ENCODE results near the gene PCTP. TPM values are rescaled to one million over a fixed set of nuclear protein-coding genes. Genes with fewer than 3 reads are reported as not detected.

PCTP gene
- total RNA-seq, 1 experiment from 2014 or later: 17.1 TPM

- no peak overlapping the region for H2BK120ac ChIP-seq (ENCODE audit: low read depth, low read length, poor library complexity, severe bottlenecking)
- H3K18ac ChIP-seq (ENCODE audit: insufficient read length, low read depth, low read length): no peak overlapping the region
- H3K36me3 Mint-ChIP-seq (ENCODE audit: insufficient read depth in 1 of 3, low read depth in 3 of 3): peaks cover 0 to 22% (median 19%) of the 10 kb centered on the region in 3 experiments; a peak in 6 of 7 replicates
- H3K27me3 ChIP-seq (ENCODE audit: insufficient read depth, low read length): no peaks in the 10 kb centered on the region
- H3K27ac ChIP-seq (ENCODE audit: insufficient read length, low read depth, low read length): no peak overlapping the region
- H3K23ac ChIP-seq (ENCODE audit: insufficient read length, low read depth, low read length): no peak overlapping the region
- no peak overlapping the region for H2BK12ac ChIP-seq (ENCODE audit: insufficient read length, low read depth, low read length)
- H3K9ac ChIP-seq (ENCODE audit: extremely low read depth, insufficient read length, low read length): no peak overlapping the region
- H3K23me2 ChIP-seq (ENCODE audit: insufficient read length, low read depth, low read length, poor library complexity, severe bottlenecking): no peaks in the 10 kb centered on the region
- no peak overlapping the region for H3K4me3 Mint-ChIP-seq
- H3K27me3 Mint-ChIP-seq (ENCODE audit: low read depth): no peaks in the 10 kb centered on the region
- H3K79me1 ChIP-seq (ENCODE audit: insufficient read depth, low read depth, low read length, poor library complexity, severe bottlenecking): no peaks in the 10 kb centered on the region
- no peak overlapping the region for H3T11ph ChIP-seq (ENCODE audit: low read length)
- H2BK5ac ChIP-seq (ENCODE audit: insufficient read length, low read length): no peak overlapping the region
- H3K4ac ChIP-seq (ENCODE audit: low read depth, low read length): no peak overlapping the region
- TF ChIP-seq, protein P1, sequence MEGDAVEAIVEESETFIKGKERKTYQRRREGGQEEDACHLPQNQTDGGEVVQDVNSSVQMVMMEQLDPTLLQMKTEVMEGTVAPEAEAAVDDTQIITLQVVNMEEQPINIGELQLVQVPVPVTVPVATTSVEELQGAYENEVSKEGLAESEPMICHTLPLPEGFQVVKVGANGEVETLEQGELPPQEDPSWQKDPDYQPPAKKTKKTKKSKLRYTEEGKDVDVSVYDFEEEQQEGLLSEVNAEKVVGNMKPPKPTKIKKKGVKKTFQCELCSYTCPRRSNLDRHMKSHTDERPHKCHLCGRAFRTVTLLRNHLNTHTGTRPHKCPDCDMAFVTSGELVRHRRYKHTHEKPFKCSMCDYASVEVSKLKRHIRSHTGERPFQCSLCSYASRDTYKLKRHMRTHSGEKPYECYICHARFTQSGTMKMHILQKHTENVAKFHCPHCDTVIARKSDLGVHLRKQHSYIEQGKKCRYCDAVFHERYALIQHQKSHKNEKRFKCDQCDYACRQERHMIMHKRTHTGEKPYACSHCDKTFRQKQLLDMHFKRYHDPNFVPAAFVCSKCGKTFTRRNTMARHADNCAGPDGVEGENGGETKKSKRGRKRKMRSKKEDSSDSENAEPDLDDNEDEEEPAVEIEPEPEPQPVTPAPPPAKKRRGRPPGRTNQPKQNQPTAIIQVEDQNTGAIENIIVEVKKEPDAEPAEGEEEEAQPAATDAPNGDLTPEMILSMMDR (conservative IDR thresholded peaks at IDR 0.05): no peak
- no peaks in the 10 kb centered on the region for H3K9me3 Mint-ChIP-seq
- no peak for DNase-seq
- peaks cover 2 to 3% of the 10 kb centered on the region in 2 experiments; a peak in 1 of 4 replicates for H3K4me1 Mint-ChIP-seq
- H3K14ac ChIP-seq (ENCODE audit: insufficient read depth, low read length): no peak overlapping the region
- no peaks in the 10 kb centered on the region for H3K4me1 ChIP-seq (ENCODE audit: insufficient read depth, low read length)
- H2AFZ ChIP-seq (ENCODE audit: low read length): no peak overlapping the region
- H4K8ac ChIP-seq (replicated peaks; ENCODE audit: insufficient read length, low read depth, low read length): no peak overlapping the region
- H3K79me2 ChIP-seq (ENCODE audit: insufficient read depth, low read length): no peaks in the 10 kb centered on the region
- H2AK5ac ChIP-seq (ENCODE audit: insufficient read length, low read length): no peak overlapping the region
- no peak overlapping the region for H3K56ac ChIP-seq (ENCODE audit: insufficient read length, low read depth, low read length)
- no CpG with 5 or more reads among the region's 13 CpGs for WGBS (ENCODE audit: extremely low coverage, insufficient read length, low lambda C conversion rate)
- no peak overlapping the region for H4K5ac ChIP-seq (ENCODE audit: insufficient read length, low read depth, low read length)
- H4K20me1 ChIP-seq (ENCODE audit: control insufficient read depth, insufficient read depth, insufficient read length): no peaks in the 10 kb centered on the region
- no peak overlapping the region for H3K27ac Mint-ChIP-seq
- H2BK15ac ChIP-seq (ENCODE audit: low read depth, low read length): no peak overlapping the region
- H4K91ac ChIP-seq (ENCODE audit: insufficient read length, low read depth, low read length): no peak overlapping the region
- no peak overlapping the region for H3K4me2 ChIP-seq (ENCODE audit: insufficient read depth, insufficient read length, low read length)
- H3K9me3 ChIP-seq (ENCODE audit: control insufficient read depth, low read depth, low read length): no peaks in the 10 kb centered on the region
- no peak overlapping the region for H2BK20ac ChIP-seq (ENCODE audit: low read depth, low read length, poor library complexity, severe bottlenecking)
Measured at GRCh38 chr17:55773671-55774070, 22.8 kb downstream of the PCTP start.
